ENCODE results near the gene GXYLT2.

Gene GXYLT2

DNA sequence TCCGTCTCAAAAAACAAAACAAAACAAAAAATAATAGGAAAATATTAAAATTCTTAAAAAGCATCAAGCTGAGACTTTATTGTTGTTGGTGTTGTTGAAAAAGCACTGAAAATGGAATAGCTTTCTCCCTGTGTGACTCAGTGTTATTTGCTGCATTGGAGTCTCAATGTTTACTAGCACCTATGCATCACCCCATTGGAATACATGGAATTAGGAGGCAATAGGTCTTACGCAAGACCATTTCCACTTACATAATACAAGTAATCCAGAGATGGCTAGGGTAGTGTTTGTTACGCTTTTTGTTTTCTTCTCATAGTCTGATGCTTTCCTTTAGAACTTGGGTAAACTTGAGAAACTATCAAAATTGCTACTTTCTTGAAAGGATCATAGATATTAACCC is 15.2 kb downstream of the GXYLT2 start:
- DNase-seq (ENCODE audit: low read depth) = no peak
- TF ChIP-seq, protein P1, sequence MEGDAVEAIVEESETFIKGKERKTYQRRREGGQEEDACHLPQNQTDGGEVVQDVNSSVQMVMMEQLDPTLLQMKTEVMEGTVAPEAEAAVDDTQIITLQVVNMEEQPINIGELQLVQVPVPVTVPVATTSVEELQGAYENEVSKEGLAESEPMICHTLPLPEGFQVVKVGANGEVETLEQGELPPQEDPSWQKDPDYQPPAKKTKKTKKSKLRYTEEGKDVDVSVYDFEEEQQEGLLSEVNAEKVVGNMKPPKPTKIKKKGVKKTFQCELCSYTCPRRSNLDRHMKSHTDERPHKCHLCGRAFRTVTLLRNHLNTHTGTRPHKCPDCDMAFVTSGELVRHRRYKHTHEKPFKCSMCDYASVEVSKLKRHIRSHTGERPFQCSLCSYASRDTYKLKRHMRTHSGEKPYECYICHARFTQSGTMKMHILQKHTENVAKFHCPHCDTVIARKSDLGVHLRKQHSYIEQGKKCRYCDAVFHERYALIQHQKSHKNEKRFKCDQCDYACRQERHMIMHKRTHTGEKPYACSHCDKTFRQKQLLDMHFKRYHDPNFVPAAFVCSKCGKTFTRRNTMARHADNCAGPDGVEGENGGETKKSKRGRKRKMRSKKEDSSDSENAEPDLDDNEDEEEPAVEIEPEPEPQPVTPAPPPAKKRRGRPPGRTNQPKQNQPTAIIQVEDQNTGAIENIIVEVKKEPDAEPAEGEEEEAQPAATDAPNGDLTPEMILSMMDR (IDR thresholded peaks at IDR 0.05; ENCODE audit: control insufficient read depth, extremely low read depth, insufficient read depth) = no peak
- H3K4me3 ChIP-seq (ENCODE audit: low read depth, low read length) = no peak overlapping the region

DNA sequence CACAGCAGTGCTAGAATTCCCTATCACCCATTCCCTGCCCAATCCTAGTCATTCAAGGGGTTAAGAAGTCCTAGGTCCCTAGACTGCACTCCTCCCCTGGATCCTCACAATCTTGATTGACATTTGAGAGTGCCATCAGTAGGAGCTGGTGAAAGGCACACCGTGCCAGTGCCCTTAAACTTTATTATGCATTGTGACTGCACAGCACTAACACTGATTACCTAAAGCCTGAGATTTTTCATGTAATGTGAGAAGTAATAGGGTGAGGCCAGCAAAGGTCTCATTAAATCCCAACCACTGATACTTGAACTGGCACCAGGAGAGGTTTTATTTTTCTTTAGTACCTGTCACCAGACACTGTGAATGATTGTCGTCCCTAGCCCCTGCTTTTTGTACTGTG is 16.3 kb downstream of the GXYLT2 start:
- H3K4me3 ChIP-seq (ENCODE audit: low read depth, low read length) = no peak overlapping the region
- TF ChIP-seq, protein P1 (IDR thresholded peaks at IDR 0.05; ENCODE audit: control insufficient read depth, extremely low read depth, insufficient read depth) = no peak
- DNase-seq (ENCODE audit: low read depth) = no peak

DNA sequence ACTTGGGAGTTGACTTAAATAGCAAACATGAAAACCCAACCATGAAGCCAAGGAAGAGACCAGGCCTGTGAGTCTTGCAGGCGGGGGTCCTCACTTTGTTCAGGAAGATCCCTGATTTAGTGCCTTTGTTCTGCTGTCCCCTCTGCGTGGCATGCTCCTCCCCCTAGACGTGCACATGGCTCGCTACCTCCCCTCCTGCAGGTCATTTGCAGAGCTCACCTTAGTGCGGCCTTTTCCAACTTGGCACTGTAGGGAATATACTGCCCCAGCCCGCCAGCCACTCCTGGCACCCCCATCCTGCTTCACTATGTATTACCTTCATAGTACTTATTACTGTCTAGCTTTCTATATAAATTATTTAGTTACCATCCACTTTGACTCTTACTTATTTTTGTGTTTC is 18.3 kb downstream of the GXYLT2 start:
- no peak overlapping the region for H3K4me3 ChIP-seq (ENCODE audit: low read depth, low read length)
- DNase-seq (ENCODE audit: low read depth) = no peak
- TF ChIP-seq, protein P1 (IDR thresholded peaks at IDR 0.05; ENCODE audit: control insufficient read depth, extremely low read depth, insufficient read depth) = no peak

DNA sequence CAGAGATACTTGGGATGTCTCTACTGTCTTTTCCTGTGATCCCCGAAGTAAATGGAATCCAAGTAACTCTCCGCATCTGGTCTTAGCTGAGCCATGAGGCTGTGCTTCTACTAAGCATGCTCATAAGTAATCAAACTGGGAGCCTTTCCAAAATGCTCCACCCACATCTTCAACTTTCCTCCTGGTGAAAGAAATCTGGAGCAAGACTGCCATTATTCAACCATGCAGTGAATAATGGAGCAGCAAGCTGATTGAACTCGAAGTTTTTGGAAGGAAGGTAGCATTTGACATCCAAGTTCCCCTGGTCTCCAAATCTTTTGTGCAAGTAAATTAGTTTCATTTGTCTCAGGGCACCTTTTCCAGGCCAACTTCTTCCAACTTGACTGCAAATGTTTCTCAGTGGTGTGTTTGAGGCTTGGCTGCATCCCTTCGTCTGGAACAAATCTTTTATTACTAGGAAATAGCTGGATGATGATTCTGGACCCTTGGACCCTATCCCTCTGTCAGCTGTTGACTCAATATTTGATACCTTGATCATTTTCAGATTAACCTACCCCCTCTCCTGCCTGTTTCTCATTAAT is 19.4 kb downstream of the GXYLT2 start:
- no peak for DNase-seq (ENCODE audit: low read depth)
- no peak overlapping the region for H3K4me3 ChIP-seq (ENCODE audit: low read depth, low read length)
- TF ChIP-seq, protein P1 (IDR thresholded peaks at IDR 0.05; ENCODE audit: control insufficient read depth, extremely low read depth, insufficient read depth) = no peak

DNA sequence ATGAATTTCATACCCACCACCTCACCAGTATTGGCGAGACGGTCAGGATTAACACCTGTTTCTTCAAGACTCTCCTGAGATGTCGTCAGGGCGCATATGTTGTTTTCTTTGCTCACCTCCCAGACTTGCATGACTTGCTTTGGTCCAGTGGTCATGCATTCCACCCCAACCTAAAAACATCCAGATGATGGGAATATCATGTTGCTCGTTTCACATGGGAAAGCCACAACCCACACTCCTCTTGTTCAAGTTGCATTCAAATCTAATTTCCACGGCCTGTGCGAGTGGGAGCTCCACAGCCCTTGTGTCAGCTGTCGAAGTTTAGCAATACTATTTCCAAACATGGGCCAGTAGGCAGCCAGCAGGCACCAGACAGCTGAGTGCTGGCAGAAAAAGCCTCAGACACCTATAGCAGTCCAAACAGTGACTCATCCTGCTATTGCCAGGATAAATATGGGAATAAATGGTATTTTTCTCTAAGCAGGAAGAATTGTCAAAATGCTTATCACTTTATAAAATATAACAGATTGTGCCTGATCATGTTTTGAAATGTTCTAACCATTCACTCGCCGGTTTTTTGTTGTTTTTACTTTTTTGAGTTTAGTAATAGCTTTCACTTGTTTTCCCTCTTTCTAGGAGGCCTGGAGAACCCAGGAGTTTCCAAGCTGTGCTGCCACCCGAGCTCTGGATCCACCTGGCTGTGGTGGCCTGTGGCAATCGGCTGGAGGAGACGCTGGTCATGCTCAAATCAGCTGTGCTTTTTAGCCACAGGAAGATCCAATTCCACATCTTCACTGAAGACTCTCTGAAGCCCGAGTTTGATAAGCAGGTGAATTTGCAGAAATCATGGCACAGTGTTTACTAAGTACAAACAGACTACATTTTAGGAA is 20.1 kb downstream of the GXYLT2 start:
- TF ChIP-seq, protein P1 (IDR thresholded peaks at IDR 0.05; ENCODE audit: control insufficient read depth, extremely low read depth, insufficient read depth) = no peak
- no peak overlapping the region for H3K4me3 ChIP-seq (ENCODE audit: low read depth, low read length)
- DNase-seq (ENCODE audit: low read depth) = no peak

DNA sequence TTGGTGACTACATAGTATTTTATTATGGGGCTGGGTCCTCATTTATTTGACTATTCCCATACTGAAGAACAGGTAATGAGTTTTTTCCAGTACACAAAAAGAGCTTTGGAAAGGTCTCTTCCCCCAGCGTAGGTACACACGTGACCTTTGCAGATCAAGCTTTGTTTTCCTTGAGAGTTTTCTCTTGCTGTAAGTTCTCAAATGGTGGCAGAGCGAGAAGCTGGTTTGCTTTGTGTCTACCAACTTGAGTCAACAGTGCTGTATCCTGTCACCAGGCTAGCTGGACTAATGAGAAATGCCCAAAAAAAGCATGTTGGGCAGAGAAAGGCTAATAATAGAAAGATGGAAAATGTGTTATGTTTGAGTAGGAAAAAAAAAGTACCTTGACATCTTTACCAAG is 21.7 kb downstream of the GXYLT2 start:
- TF ChIP-seq, protein P1 (IDR thresholded peaks at IDR 0.05; ENCODE audit: control insufficient read depth, extremely low read depth, insufficient read depth) = no peak
- H3K4me3 ChIP-seq (ENCODE audit: low read depth, low read length) = no peak overlapping the region
- DNase-seq (ENCODE audit: low read depth) = no peak

Measured in LNCaP clone FGC (cell line).